HepG2 (cell line): ENCODE data around the gene SFI1. TPM values are rescaled to one million over a fixed set of nuclear protein-coding genes. Genes with fewer than 3 reads are reported as not detected.

Experiments
- BRD4 ChIP-seq: sonication (generic); formaldehyde crosslinking; IDR thresholded peaks from 2 replicates; pipeline ENCODE4 v1.4.0; 2020; ENCODE audit warnings: missing genetic modification reagents
- CAMTA2 ChIP-seq: sonication (generic); formaldehyde crosslinking; IDR thresholded peaks from 2 replicates; pipeline ENCODE4 v1.4.0; 2020; ENCODE audit warnings: mild to moderate bottlenecking, missing genetic modification reagents, borderline replicate concordance
- DMAP1 ChIP-seq: IDR thresholded peaks from 2 replicates; pipeline ENCODE4 v1.6.1; 2016
- ELF4 ChIP-seq: sonication (generic); formaldehyde crosslinking; IDR thresholded peaks from 2 replicates; pipeline ENCODE4 v1.5.0; 2020; ENCODE audit warnings: missing genetic modification reagents, mild to moderate bottlenecking, moderate library complexity, borderline replicate concordance
- FOXC1 ChIP-seq: sonication (generic); formaldehyde crosslinking; IDR thresholded peaks from 2 replicates; pipeline ENCODE4 v1.8.0; 2022; ENCODE audit warnings: mild to moderate bottlenecking, missing genetic modification reagents, borderline replicate concordance
- MED8 ChIP-seq: sonication (generic); formaldehyde crosslinking; IDR thresholded peaks from 2 replicates; pipeline ENCODE4 v1.8.1; 2023; ENCODE audit warnings: mild to moderate bottlenecking, missing genetic modification reagents; ENCODE audit not compliant: insufficient replicate concordance
- MYC ChIP-seq: sonication (generic); formaldehyde crosslinking; IDR thresholded peaks from 2 replicates; pipeline ENCODE4 v1.9.0; 2021; ENCODE audit warnings: missing genetic modification reagents, borderline replicate concordance
- NR2F1 ChIP-seq, 2 experiments: fragments of 450-650 bp in 1 of 2; formaldehyde crosslinking in 1 of 2; IDR thresholded peaks; 2 replicates each; pipeline versions ENCODE4 v1.5.0 to v1.6.1; 2016 to 2020; ENCODE audit warnings: mild to moderate bottlenecking in 1 of 2, missing compliant biosample characterization in 1 of 2, missing genetic modification reagents in 1 of 2, moderate library complexity in 1 of 2
- REL ChIP-seq: sonication (generic); formaldehyde crosslinking; conservative IDR thresholded peaks from 2 replicates; pipeline ENCODE4 v1.8.0; 2022; ENCODE audit warnings: mild to moderate bottlenecking, missing genetic modification reagents, moderate library complexity
- RFX5 ChIP-seq: IDR thresholded peaks from 2 replicates; pipeline ENCODE4 v1.6.1; 2011; ENCODE audit warnings: low read depth, low read length, improper control_type of control experiment
- SPEN ChIP-seq: sonication (generic); formaldehyde crosslinking; IDR thresholded peaks from 2 replicates; pipeline ENCODE4 v1.5.1; 2020; ENCODE audit warnings: low read depth, mild to moderate bottlenecking, missing genetic modification reagents
- ZFP1 ChIP-seq: IDR thresholded peaks from 2 replicates; pipeline ENCODE4 v1.6.1; 2016
- ZFP41 ChIP-seq: sonication (generic); formaldehyde crosslinking; IDR thresholded peaks from 2 replicates; pipeline ENCODE4 v1.4.0; 2020; ENCODE audit warnings: mild to moderate bottlenecking, missing genetic modification reagents, borderline replicate concordance
- ZMAT3 ChIP-seq: sonication (generic); formaldehyde crosslinking; conservative IDR thresholded peaks from 2 replicates; pipeline ENCODE4 v1.7.0; 2021; ENCODE audit warnings: missing genetic modification reagents
- ZNF446 ChIP-seq: sonication (generic); formaldehyde crosslinking; IDR thresholded peaks from 2 replicates; pipeline ENCODE4 v1.5.0; 2020; ENCODE audit warnings: mild to moderate bottlenecking, missing genetic modification reagents
- ZNF547 ChIP-seq: sonication (generic); formaldehyde crosslinking; IDR thresholded peaks from 2 replicates; pipeline ENCODE4 v1.5.1; 2020; ENCODE audit warnings: mild to moderate bottlenecking, missing genetic modification reagents
- ZNF674 ChIP-seq: sonication (generic); formaldehyde crosslinking; IDR thresholded peaks from 2 replicates; pipeline ENCODE4 v1.5.0; 2020; ENCODE audit warnings: low read depth, mild to moderate bottlenecking, missing genetic modification reagents
- ZNF709 ChIP-seq: sonication (generic); formaldehyde crosslinking; IDR thresholded peaks from 2 replicates; pipeline ENCODE4 v1.5.0; 2020; ENCODE audit warnings: mild to moderate bottlenecking, missing genetic modification reagents
- ZSCAN21 ChIP-seq: sonication (generic); formaldehyde crosslinking; IDR thresholded peaks from 2 replicates; pipeline ENCODE4 v1.8.0; 2022; ENCODE audit warnings: mild to moderate bottlenecking, missing genetic modification reagents, moderate library complexity, borderline replicate concordance
- polyA plus RNA-seq, 8 experiments: library from polyadenylated mRNA; depleted of rRNA in 3 of 8; stranded (reverse) in 7 of 8; unstranded in 1 of 8; fragments of >200 nt; fragmentation: Illumina TruSeq in 4 of 8; extraction: Trizol in 4 of 8; gene quantifications; 2 replicates each; pipeline versions ENCODE4 v1.2.1 to v1.2.3, GENCODE V29; 2011 to 2016; ENCODE audit warnings: low read depth in 4 of 8, missing spikeins in 1 of 8, mixed read lengths in 1 of 8; ENCODE audit not compliant: insufficient read depth in 1 of 8
- total RNA-seq, 5 experiments: library from RNA; depleted of rRNA; stranded (reverse); fragments of >200 nt; fragmentation: Illumina TruSeq; extraction: Trizol; gene quantifications; 2 replicates each; pipeline ENCODE4 v1.2.3, GENCODE V29; 2016; ENCODE audit warnings: low read depth in 1 of 5
- TF ChIP-seq, protein P1 (sequence below): sonication (generic); formaldehyde crosslinking; conservative IDR thresholded peaks from 2 replicates; pipeline ENCODE4 v1.8.1; 2023; ENCODE audit warnings: missing genetic modification reagents
- TF ChIP-seq, protein P2 (sequence below): sonication (generic); formaldehyde crosslinking; IDR thresholded peaks from 2 replicates; pipeline ENCODE4 v1.5.1; 2020; ENCODE audit warnings: mild to moderate bottlenecking, missing genetic modification reagents, borderline replicate concordance
- TF ChIP-seq, protein P3 (sequence below): fragments of 450-650 bp; IDR thresholded peaks from 2 replicates; pipeline ENCODE4 v1.6.1; 2017

The SFI1 gene
- total and polyA plus RNA-seq, 2 of the 13 experiments (the other 11 are each of a cell fraction or from before 2014, with no cell fraction given) = 20.5 to 40.1 TPM

DNA sequence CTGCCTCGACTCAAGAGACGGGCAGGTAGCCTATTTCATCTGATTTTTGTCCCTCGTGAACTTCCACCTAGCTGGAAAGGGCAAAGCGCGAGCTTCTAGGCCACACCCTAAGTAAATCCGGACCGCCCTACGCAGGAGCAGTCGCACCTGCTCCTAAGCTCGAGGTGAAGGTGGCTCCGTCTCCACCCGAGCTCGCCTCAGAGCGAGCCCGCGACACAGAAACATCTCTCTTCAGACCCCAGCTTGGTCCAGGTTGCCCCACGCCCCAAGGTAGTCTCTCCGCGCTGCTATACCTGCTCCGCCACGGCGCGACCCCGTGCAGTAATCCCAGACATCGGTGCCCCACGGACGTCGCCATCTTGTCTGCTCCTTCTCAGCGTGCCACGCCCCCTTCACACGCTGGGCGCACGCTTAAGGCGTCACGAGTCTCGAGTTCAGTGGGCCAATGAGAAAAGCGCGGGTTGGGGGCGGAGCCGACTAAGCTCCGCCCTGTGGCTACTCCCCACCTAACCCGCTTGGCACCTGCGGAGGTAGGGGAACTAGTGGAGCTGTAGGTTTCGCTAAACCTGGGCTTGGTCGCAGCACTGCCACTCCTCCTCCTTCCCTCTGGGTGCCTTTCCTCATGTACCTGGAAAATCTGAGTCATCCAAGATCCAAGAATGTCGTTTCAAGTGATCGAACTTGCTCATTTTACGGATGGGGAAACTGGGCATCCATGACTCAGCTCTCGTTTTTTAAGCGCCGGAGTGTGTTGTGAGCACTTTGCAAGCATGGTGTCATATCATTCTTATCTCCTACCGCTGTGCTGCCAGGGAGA, 165.7 kb downstream of the SFI1 start, which contains the start of gene PISD (continued):
- TF ChIP-seq ZNF709 (peak; percentile 88), RFX5 (peak; percentile 74), ZSCAN21 (peak; percentile 34; the same call in 1 of the 2 replicates), MYC (CRISPR knock-in tag) (peak; percentile 93), FOXC1 (CRISPR knock-in tag) (peak; percentile 75; the same call in 1 of the 2 replicates), ZNF674 (CRISPR knock-in tag) (no peak), BRD4 (CRISPR knock-in tag) (peak; percentile 87; the same call in 1 of the 2 replicates), DMAP1 (CRISPR knock-in tag) (peak; percentile 84; the same call in 1 of the 2 replicates), ELF4 (CRISPR knock-in tag) (no peak), ZFP1 (CRISPR knock-in tag) (peak; percentile 60), CAMTA2 (no peak), ZFP41 (CRISPR knock-in tag) (0 out of 2 replicates have a peak, but pooled peaks have one; percentile 35), ZNF547 (CRISPR knock-in tag) (peak; percentile 66; the same call in 1 of the 2 replicates), ZMAT3 (CRISPR knock-in tag) (peak; percentile 71), NR2F1 (CRISPR knock-in tag; IDR thresholded peaks at IDR 0.05) (no peak), SPEN (CRISPR knock-in tag) (peak; percentile 82), ZNF446 (CRISPR knock-in tag) (no peak), REL (CRISPR knock-in tag) (no peak), MED8 (CRISPR knock-in tag) (no peak)
- TF ChIP-seq, protein P1, sequence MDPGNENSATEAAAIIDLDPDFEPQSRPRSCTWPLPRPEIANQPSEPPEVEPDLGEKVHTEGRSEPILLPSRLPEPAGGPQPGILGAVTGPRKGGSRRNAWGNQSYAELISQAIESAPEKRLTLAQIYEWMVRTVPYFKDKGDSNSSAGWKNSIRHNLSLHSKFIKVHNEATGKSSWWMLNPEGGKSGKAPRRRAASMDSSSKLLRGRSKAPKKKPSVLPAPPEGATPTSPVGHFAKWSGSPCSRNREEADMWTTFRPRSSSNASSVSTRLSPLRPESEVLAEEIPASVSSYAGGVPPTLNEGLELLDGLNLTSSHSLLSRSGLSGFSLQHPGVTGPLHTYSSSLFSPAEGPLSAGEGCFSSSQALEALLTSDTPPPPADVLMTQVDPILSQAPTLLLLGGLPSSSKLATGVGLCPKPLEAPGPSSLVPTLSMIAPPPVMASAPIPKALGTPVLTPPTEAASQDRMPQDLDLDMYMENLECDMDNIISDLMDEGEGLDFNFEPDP (CRISPR knock-in tag) = no peak
- TF ChIP-seq, protein P2, sequence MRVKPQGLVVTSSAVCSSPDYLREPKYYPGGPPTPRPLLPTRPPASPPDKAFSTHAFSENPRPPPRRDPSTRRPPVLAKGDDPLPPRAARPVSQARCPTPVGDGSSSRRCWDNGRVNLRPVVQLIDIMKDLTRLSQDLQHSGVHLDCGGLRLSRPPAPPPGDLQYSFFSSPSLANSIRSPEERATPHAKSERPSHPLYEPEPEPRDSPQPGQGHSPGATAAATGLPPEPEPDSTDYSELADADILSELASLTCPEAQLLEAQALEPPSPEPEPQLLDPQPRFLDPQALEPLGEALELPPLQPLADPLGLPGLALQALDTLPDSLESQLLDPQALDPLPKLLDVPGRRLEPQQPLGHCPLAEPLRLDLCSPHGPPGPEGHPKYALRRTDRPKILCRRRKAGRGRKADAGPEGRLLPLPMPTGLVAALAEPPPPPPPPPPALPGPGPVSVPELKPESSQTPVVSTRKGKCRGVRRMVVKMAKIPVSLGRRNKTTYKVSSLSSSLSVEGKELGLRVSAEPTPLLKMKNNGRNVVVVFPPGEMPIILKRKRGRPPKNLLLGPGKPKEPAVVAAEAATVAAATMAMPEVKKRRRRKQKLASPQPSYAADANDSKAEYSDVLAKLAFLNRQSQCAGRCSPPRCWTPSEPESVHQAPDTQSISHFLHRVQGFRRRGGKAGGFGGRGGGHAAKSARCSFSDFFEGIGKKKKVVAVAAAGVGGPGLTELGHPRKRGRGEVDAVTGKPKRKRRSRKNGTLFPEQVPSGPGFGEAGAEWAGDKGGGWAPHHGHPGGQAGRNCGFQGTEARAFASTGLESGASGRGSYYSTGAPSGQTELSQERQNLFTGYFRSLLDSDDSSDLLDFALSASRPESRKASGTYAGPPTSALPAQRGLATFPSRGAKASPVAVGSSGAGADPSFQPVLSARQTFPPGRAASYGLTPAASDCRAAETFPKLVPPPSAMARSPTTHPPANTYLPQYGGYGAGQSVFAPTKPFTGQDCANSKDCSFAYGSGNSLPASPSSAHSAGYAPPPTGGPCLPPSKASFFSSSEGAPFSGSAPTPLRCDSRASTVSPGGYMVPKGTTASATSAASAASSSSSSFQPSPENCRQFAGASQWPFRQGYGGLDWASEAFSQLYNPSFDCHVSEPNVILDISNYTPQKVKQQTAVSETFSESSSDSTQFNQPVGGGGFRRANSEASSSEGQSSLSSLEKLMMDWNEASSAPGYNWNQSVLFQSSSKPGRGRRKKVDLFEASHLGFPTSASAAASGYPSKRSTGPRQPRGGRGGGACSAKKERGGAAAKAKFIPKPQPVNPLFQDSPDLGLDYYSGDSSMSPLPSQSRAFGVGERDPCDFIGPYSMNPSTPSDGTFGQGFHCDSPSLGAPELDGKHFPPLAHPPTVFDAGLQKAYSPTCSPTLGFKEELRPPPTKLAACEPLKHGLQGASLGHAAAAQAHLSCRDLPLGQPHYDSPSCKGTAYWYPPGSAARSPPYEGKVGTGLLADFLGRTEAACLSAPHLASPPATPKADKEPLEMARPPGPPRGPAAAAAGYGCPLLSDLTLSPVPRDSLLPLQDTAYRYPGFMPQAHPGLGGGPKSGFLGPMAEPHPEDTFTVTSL (CRISPR knock-in tag) = no peak; the same call in 1 of the 2 replicates
- TF ChIP-seq, protein P3, sequence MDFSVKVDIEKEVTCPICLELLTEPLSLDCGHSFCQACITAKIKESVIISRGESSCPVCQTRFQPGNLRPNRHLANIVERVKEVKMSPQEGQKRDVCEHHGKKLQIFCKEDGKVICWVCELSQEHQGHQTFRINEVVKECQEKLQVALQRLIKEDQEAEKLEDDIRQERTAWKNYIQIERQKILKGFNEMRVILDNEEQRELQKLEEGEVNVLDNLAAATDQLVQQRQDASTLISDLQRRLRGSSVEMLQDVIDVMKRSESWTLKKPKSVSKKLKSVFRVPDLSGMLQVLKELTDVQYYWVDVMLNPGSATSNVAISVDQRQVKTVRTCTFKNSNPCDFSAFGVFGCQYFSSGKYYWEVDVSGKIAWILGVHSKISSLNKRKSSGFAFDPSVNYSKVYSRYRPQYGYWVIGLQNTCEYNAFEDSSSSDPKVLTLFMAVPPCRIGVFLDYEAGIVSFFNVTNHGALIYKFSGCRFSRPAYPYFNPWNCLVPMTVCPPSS = no peak
